ENCODE data around the gene POLN.

DNA sequence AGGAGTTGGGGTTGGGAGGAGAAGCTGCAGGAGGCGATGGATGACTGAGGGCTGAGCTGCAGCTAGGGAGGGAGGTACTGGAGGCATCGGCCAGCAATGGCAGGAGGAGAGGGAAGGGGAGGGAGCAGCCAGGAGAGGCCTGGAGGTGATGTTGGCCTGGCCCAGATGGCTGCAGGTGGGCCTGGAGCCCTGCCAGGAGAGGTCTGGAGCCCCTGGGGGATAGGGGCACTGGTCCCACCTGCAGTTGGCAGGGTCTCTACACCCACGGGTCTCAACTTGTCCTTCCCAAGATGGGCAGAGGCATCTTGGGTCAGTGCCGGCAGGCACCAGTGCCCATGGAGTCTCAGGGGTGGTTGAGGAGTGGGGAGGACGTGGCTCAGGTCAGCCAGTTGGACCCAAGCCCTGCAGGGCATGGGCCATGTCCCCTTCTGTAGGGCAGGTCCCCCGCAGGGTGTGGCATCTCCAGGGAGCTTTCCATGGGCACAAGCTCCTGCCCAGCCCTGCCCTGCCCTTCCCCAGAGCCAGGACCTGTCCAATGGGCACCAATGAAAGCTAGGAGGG, 22.6 kb upstream of the POLN start:
- TF ChIP-seq CTCF (IDR thresholded peaks at IDR 0.05) (no peak), POLR2A (IDR thresholded peaks at IDR 0.05) (no peak)
